GM18909 (cell line): ENCODE results near the gene YDJC.
A peak's percentile ranks its signal among the peaks of the same experiment; 100 is the strongest.
"Not testable (repeated sequence)": the region's sequence is repeated elsewhere in the genome, so short reads cannot be mapped to it uniquely, and the experiment has no call there.

ENCODE experiments used
- ATAC-seq: cut with Tn5 transposase; IDR thresholded peaks from one replicate; pipeline ENCODE4 v1.9.1; 2021; ENCODE audit warnings: mild to moderate bottlenecking; ENCODE audit not compliant: unreplicated experiment, poor library complexity

YDJC gene

DNA sequence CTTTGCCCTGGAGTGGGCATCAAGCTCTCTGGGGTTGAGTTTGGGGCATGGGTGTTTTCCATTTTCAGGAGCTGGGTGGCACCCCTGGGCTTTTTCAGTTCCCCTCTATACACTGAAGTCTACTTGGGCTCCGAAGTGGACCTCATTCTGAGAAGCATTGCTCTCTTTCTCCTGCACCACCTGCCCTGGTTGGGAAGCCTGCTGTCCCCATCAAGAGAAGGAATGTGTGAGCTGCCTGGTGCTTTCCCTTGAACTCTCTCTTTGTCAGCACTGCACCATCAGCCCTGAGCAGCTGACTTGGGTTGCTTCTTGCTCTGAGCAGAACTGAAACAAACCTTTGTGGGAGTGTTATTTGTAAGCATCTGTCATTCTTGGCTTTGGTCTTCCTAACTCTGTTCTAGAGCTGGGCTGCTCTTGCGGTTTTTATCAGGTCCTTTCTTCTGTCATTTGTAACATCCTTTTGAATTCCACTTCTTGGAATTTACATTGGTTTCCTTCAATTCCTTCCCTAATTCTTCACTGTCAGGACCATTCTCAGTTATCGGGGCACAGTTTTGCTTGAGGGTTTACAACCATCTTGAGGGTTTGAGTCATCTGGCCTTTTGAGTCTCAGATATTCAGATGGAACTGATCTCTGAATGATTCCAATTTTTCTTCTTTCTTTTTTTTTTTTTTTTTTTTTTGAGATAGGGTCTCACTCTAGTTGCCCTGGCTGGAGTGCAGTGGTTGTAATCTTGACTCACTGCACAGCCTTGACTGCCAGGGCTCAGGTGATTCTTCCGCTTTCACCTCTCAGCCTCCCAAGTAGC is 41.8 kb downstream of the YDJC start:
- ATAC-seq = peak; percentile 79

DNA sequence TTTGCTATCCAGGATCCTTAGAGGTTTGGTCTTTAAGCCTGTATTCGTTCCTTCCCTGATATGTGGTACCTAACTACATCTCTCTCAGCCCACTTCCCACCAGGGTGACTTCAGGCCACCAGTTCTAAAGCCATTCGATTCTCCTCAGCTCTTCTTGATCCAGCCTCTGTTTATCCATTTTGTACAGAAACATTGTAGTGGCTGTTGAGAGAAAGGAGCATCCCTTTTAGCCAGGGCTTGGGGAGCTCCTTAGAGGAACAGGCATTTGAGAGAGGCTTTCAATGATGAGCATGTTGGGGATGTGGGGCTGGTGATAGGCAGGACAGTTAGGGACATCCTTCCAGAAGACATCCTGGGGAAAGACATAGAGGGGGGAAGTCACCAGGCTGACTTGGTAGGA is 44.4 kb downstream of the YDJC start:
- no peak for ATAC-seq

DNA sequence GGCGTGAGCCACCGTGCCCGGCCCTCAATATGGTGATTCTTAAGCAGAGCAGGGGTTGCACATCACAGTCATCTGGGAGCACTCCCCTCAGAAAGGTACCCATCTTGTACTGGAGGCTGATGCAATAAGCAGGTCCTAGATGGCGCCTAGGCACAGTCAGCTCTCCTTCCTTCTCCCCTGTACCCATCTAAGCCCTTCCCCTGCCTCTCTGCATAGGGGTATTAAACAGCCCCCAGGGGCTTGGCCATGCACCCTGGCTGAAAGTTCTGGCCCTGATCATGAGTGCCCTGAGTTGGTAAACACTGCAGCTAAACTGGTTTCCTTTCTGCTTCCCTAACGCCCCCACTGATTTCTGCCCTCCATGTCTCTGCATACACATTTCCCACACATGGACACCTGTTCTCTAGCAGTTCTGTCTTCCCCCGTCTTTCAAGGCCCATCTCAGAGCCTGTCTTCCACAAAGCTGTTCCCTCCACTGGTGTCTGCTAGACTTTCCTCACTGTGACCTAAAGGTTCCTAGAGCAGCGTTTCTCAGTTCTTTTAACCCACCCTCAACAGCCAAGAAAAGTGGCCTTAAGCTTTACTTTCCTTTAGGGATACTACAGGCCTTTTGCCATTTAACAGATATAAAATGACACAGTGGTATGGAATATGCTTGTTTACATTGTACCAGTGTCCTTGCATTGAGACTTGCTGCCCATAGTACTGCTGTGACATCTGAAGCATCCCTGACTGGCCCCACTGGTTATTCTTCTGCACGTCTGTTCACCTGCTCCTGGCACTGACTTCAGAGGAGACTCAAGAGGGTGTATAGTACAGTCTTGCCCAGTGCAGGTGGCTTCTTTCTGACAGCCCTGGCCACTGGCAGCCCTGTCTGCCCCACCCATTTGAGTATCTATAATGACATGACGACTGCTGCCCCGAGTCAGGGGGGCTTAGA is 46.8 kb downstream of the YDJC start:
- no peak for ATAC-seq

DNA sequence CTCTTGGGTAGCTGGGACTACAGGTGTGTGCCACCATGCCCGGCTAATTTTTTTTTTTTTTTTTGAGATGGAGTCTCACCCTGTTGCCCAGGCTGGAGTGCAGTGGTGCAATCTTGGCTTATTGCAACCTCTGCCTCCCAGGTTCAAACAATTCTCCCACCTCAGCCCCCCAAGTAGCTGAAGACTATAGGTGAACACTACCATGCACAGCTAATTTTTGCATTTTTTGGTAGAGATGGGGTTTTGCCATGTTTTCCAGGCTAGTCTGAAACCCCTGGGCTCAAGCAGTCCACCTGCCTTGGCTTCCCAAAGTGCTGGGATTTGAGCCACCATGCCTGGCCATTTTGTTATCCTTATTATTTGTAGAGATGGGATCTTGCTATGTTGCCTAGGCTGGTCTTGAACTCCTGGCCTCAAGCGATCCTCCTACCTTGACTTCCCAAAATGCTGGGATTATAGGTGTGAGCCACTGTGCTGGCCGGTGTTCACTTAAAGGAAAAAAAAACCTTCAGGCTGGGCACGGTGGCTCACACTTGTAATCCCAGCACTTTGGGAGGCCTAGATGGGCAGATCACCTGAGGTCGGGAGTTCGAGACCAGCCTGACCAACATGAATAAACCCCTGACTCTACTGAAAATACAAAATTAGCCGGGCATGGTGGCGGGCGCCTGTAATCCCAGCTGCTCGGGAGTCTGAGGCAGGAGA is 48.7 kb downstream of the YDJC start:
- not testable (repeated sequence) for ATAC-seq

DNA sequence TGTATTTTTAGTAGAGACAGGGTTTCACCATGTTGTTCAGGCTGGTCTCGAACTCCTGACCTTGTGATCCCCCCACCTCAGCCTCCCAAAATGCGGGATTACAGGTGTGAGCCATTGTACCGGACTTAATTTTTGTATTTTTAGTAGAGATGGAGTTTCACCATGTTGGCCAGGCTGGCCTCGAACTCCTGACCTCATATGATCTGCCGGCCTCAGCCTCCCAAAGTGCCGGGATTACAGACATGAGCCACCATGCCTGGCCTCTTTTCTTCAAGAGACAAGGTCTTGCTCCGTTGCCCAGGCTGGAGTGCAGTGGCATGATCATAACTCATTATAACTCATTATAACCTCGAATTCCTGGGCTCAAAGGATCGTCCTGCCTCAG is 49.2 kb downstream of the YDJC start:
- not testable (repeated sequence) for ATAC-seq

DNA sequence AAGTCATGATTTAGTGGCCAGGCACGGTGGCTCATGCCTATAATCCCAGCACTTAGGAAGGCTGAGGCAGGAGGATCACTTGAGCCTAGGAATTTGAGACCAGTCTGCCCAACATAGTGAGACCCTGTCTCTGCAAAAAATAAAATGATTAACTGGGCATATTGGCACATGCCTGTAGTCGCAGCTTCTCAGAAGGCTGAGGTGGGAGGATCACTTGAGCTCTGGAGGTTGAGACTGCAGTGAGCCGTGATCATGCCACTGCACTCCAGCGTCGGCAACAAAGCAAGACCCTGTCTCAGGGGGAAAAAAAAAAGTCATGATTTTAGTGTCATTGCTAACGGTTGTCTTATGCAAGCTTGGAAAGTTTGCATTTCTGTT is 50.4 kb downstream of the YDJC start:
- no peak for ATAC-seq
